Measurements from ENCODE around the gene PRADC1. TPM values are rescaled to one million over a fixed set of nuclear protein-coding genes. Genes with fewer than 3 reads are reported as not detected.
A peak's percentile ranks its signal among the peaks of the same experiment; 100 is the strongest.

The PRADC1 gene
- total RNA-seq, 1 donor from 2014 or later, result 3.9 TPM

DNA sequence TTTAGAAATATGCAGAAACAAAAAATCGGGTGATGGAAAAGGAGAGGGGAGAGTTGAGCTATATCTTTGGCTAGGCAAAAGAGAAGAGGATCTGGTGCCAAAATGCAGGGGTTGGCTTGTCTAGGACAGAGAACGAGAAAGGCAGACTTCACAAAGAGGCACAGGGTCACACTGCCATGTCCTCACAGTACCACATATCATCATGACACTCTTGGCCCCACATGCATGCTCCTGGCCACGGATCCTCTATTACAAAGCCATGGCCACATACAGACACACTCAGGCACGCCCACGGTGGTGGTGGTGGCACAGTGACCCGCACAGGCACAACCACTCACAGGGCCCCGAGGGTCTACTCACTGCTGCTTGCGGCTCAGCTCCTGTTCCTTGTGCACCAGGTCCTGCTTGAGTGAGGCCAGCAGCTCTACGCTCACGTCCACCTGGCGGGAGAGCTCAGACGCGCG lies 35.4 kb upstream of the PRADC1 start:
- no peak overlapping the region for H3K27ac Mint-ChIP-seq
- H3K4me1 Mint-ChIP-seq, result peaks cover 6% of the 10 kb centered on the region
- Histone ChIP-seq H3K27ac (no peak overlapping the region), H3K27me3 (peaks cover 40% of the 10 kb centered on the region), H2AFZ (replicated peaks) (peak overlapping the region; percentile 52), H3K4me2 (peak overlapping the region; percentile 70), H3K9me3 (ENCODE audit: low read depth) (no peaks in the 10 kb centered on the region), H3K4me3 (peak overlapping the region; percentile 32), H3K4me1 (peaks cover 18% of the 10 kb centered on the region), H3K79me2 (ENCODE audit: low read depth) (no peaks in the 10 kb centered on the region), H3K36me3 (no peaks in the 10 kb centered on the region), H3F3A (ENCODE audit: low read depth) (peaks cover 27% of the 10 kb centered on the region), H3K9ac (no peak overlapping the region), H4K20me1 (ENCODE audit: low read depth) (peaks cover 17% of the 10 kb centered on the region)
- H3K4me3 Mint-ChIP-seq, result peak overlapping the region; percentile 61
- H3K27me3 Mint-ChIP-seq (ENCODE audit: insufficient read depth, low read depth), result peaks cover 35% of the 10 kb centered on the region
- H3K36me3 Mint-ChIP-seq, result no peaks in the 10 kb centered on the region
- no peak for TF ChIP-seq EZH2phosphoT487 (IDR thresholded peaks at IDR 0.05)
- TF ChIP-seq CTCF (IDR thresholded peaks at IDR 0.05), result no peak
- no peak for TF ChIP-seq EZH2 (IDR thresholded peaks at IDR 0.05)
- no peak for DNase-seq (ENCODE audit: low spot score)
- H3K9me3 Mint-ChIP-seq, result peaks cover 4% of the 10 kb centered on the region

- H4K20me1 ChIP-seq (ENCODE audit: low read depth), result peaks cover 17% of the 10 kb centered on the region
- H2AFZ ChIP-seq (replicated peaks), result no peak overlapping the region
- H3K27ac ChIP-seq, result no peak overlapping the region
- no peaks in the 10 kb centered on the region for H3K79me2 ChIP-seq (ENCODE audit: low read depth)
- H3K9me3 ChIP-seq (ENCODE audit: low read depth), result no peaks in the 10 kb centered on the region
- H3K9ac ChIP-seq, result no peak overlapping the region
- Mint-ChIP-seq H3K36me3 (no peaks in the 10 kb centered on the region), H3K27me3 (ENCODE audit: insufficient read depth, low read depth) (peaks cover 35% of the 10 kb centered on the region), H3K4me3 (no peak overlapping the region), H3K4me1 (peaks cover 4% of the 10 kb centered on the region), H3K9me3 (peaks cover 4% of the 10 kb centered on the region), H3K27ac (no peak overlapping the region)
- H3K4me3 ChIP-seq, result no peak overlapping the region
- H3K4me2 ChIP-seq, result no peak overlapping the region
- peaks cover 6% of the 10 kb centered on the region for H3K4me1 ChIP-seq
- H3K36me3 ChIP-seq, result no peaks in the 10 kb centered on the region
- no peak for DNase-seq (ENCODE audit: low spot score)
- peaks cover 40% of the 10 kb centered on the region for H3K27me3 ChIP-seq
- peaks cover 13% of the 10 kb centered on the region for H3F3A ChIP-seq (ENCODE audit: low read depth)
- TF ChIP-seq CTCF (IDR thresholded peaks at IDR 0.05), result no peak
- TF ChIP-seq EZH2phosphoT487 (IDR thresholded peaks at IDR 0.05), result no peak
- TF ChIP-seq EZH2 (IDR thresholded peaks at IDR 0.05), result no peak
Measured at GRCh38 chr2:73267008-73267407, 34.0 kb upstream of the PRADC1 start.

GRCh38 chr2:73266061-73266901 lies 33.2 kb upstream of the PRADC1 start:
- Mint-ChIP-seq H3K4me3 (no peak overlapping the region), H3K27ac (no peak overlapping the region), H3K27me3 (ENCODE audit: insufficient read depth, low read depth) (peaks cover 33% of the 10 kb centered on the region), H3K36me3 (no peaks in the 10 kb centered on the region), H3K4me1 (peaks cover 4% of the 10 kb centered on the region), H3K9me3 (peaks cover 4% of the 10 kb centered on the region)
- no peaks in the 10 kb centered on the region for H3K79me2 ChIP-seq (ENCODE audit: low read depth)
- H4K20me1 ChIP-seq (ENCODE audit: low read depth), result peaks cover 17% of the 10 kb centered on the region
- no peak overlapping the region for H3K27ac ChIP-seq
- no peak for TF ChIP-seq EZH2phosphoT487 (IDR thresholded peaks at IDR 0.05)
- no peak for TF ChIP-seq EZH2 (IDR thresholded peaks at IDR 0.05)
- TF ChIP-seq CTCF (IDR thresholded peaks at IDR 0.05), result no peak
- peaks cover 40% of the 10 kb centered on the region for H3K27me3 ChIP-seq
- peaks cover 8% of the 10 kb centered on the region for H3F3A ChIP-seq (ENCODE audit: low read depth)
- no peak overlapping the region for H2AFZ ChIP-seq (replicated peaks)
- no peak for DNase-seq (ENCODE audit: low spot score)
- H3K4me3 ChIP-seq, result no peak overlapping the region
- H3K36me3 ChIP-seq, result no peaks in the 10 kb centered on the region
- H3K9ac ChIP-seq, result no peak overlapping the region
- H3K4me1 ChIP-seq, result no peaks in the 10 kb centered on the region
- H3K9me3 ChIP-seq (ENCODE audit: low read depth), result no peaks in the 10 kb centered on the region
- H3K4me2 ChIP-seq, result no peak overlapping the region
